MV-4-11 (cell line): ENCODE measurements around the gene ELMO2.

Experiments
- DNase-seq: peaks from one replicate; lab custom pipeline; 2025; lab: John Stamatoyannopoulos, UW

The ELMO2 gene

DNA sequence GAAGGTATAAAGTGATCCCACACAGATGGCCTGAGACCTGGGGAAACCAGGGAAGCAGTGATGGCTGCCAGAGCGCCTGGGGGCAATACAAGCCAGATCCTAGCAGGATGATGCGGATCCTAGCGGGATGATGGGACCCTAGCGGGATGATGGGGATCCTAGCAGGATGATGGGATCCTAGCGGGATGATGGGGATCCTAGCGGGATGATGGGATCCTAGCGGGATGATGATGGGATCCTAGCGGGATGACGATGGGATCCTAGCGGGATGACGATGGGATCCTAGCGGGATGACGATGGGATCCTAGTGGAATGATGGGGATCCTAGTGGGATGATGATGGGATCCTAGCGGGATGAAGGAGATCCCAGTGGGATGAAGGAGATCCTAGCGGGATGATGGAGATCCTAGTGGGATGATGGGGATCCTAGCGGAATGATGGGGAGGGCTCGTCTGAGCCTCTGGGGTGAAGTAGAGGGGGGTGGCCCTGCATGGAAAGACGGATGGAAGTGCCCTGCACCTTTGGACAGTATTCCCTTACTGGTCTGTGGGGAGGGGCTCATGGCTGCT, 54.0 kb downstream of the ELMO2 start:
- DNase-seq, result no peak

- DNase-seq, result peak; percentile 28
Measured at GRCh38 chr20:46351357-46352058, 54.9 kb downstream of the ELMO2 start.

GRCh38 chr20:46350986-46351267, 55.5 kb downstream of the ELMO2 start:
- no peak for DNase-seq

GRCh38 chr20:46350201-46350985, 56.0 kb downstream of the ELMO2 start:
- peak; percentile 72 for DNase-seq

DNA sequence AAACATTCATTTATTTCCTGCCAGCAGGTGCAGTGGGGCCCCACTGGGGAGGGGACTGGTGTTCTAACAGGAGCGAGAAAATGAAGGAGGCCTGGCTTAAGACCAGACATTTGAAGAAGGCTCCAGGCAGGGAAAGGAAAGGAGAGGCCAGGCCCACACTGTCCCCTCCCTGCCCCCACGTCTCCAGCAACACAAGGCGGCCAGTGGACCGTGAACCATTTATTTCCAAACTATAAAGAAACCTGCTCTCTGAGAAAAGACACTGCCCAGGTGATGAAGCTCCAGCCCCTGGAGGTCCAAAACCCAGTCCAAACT, 56.7 kb downstream of the ELMO2 start:
- DNase-seq, result no peak

- no peak for DNase-seq
Measured at GRCh38 chr20:46349035-46349741, 57.2 kb downstream of the ELMO2 start.

DNA sequence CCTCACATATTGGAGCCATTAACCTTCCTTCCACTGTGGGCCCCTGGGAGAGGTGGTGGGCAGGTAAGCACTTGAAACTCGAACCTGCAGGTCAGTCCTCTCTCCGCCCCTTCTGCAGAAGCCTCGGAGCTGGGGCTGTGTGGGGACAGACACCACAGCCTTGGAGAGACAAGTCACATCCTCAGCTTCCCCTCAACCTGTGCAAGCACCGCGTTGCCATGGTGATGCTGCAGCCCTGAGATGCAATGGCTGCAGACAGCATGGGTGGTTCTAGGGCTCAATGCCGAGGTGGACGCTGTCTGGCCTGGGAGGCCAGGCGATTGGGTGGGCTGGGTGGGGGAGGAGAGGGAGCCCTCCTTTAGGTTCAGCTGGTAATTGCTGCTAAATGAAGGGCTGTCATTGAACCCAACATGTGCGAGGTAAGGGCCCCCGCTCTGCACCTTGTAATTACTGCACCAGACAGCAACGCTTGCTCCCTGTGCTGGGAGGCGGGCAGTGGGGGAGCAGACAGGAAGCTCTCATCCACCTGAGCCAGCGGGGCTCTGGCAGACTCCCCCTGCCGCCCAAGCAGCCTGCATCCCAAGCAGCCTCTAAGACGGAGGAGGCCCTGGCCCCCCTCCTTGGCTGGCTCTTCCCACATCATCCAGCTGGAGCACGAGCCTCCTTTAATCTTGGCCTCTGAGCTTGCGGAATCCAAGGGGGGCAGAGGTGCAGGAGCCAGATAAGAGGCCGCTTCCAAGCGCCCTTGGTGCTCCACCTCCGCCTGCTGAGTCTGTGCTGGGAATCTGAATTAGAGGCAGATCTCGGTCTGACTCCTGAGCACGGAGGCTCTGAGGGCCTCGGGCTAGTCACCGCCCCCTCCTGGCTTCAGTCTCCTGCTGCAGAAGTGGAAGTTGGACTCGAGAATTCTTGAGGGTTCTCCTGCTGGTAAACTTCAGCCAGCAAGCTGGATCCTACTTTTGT, 58.3 kb downstream of the ELMO2 start:
- DNase-seq, result no peak

GRCh38 chr20:46346770-46347169, 59.6 kb downstream of the ELMO2 start:
- no peak for DNase-seq

DNA sequence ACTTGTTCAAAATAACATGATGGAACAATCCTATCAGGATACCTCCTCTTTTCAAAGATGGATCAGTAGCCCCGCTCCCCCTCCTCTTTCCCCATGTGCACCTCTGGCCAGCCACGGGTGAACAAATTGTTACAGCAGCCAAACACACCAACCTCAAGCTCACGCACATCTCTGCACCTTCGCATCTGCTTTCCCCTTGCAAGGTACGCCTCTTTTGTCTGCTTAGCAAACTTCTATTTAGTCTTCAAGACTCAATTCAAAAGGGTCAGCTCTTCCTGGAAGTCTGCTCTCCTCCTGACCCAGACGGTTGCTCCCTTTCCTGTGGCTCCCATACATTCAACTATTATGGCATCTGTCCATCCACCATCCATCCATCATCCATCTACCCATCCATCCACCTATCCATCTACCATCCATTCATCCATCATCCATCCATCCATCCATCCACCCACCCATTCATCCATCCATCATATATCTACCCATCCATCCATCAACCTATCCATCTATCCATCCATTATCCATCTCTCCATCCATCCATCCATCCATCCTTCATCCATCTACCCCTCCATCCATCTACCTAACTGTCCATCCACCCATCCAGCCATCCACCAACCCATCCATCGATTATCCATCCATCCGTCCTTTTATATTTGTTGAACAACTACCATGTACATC, 61.8 kb downstream of the ELMO2 start:
- DNase-seq, result no peak

DNA sequence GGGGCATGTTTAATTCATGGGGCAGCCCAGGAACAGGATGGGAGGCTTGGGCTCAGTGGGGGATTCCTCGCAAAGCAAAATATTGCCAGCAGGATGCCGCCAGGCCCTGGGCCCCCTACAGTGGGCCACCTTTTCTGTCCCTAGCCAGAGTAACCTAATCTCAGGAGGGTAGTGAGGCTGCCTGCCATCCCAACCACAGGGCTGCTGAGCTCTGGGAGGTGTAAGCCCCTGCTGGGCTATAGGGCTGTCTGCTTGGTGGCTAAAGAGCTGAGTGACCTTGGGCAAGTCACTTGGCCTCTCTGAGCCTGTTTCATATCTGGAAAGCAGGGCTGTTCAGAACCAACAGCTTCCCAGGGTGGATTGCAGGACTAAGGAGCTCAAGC, 62.4 kb downstream of the ELMO2 start:
- no peak for DNase-seq

DNA sequence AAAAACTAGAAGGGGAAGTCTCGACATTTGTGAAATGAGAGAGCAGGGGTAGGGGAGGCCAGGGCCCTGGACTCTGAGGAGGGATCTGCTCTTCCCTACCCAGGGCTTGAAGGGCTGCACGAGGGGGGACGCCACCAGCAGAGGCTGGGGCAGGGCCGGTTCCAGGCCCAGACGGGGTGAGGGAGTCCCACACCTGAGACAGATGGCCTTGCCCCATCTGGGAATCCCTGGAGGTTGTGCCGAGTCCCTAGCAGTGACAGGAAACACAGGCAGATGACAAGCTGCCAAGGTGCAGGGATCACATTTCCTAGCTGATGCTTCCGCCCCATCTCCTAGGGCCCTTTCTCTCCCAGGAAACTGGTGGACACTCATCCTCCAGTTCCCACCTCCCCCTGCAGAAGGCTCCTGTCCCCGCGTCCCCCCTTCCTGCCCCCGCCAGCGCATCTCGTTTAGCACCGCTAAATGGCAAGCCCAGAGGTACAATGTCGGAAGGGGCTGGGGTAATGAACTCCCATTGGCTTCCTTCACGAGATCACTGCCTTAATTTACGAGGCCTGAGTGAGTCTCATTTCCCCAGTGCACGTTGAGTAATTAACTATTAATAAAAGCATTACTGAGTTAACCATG, 63.0 kb downstream of the ELMO2 start:
- no peak for DNase-seq

DNA sequence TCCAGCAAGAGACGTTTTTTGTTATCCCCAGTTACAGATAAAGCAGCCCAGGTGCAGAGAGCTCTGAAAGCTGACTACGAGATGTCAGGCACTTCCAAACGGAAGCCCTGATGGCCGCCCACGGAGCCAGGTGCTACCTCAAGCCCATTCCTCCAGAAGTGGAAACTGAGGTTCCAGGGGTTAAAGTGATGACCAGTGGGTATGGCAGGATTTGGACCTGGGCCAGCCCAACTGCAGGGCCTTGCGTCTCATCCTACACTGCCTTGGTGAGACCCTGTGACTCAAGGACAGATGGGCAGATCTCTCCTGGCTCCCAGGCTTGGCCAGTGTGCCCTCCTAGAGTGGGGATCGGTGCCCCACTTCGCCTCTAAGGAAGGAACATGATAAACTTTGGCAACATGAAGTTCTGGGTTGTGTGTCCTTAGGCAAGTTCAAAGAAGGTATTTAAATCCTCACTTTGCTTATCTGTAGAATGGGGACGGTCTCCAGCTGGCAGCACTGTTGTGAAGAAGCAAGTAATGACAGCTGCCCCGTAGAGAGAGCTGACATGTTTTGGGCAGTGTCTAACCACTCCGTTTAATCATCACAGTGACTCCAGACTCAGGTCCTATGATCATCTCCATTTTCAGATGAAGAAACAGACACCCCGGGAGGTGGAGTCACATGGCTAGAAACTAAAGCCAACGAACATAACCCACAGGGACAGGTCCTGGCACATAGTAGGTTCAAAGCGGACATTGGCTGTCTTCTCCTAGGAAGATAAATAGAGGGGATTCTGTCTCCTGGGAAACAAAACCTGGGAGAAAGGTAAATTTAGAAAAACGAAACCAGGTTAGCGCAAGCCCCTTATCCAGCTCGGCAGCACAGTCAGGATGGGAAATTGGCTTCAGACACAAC, 63.7 kb downstream of the ELMO2 start:
- peak; percentile 32 for DNase-seq

DNA sequence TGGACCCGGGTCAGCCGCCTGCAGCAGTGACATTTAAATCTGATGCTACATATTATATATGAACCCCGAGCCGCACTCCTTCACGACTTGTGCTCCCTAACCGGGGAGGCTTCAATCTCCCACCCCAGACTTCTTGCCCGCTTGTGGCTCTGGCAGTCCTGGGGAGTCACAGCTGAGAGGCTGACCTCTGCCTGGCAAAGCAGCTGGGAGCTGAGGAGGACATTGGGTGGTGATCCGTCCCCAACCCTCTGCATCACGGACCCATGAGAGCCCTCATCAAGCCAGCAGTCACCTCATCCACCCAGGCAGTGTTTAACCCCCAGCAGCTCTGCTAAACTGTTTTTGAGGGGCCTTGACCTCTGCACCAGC, 64.4 kb downstream of the ELMO2 start:
- DNase-seq, result no peak

DNA sequence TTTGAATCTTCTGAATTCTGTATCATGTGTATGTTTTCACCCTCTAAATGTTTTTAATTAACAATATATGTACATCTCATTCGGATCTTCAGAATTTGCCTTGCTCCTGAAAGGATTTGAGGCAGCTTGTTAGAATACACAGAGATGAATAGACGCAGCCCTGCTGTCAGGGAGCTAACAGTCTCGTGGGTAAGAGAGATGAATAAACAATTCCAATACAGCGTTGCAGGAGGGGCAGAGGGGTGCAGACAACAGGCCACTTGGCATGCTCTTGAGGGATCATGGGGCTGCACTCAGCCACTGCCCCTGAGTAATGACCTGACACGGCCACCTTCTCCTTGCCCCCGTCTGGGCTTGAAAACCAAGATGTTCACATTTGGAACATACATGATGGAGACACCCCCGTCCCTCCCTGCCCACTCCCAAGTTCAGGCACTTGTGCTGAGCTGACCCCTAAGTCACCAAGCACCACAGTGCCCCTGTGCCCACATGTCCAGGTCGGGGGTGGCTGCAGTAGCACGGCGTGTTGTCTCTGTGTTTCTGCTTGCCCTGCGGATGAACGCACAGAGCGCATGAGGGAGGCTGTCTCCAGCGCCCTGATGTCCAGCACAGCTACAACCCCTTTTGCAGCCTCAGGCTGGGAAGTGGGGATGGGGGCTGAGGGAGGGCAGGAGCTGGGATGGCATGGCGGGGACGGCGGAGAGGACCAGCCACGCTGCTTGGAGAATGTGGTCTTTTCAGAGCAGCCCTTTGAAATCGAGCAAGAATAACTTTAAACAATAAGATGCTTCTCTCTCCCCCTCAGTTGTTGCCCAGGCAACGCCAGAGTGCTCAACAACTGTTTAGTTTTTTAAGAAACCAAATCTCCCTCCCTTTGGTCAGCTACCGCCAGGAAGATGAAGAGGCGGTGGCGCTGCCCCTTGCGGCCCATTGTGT, 65.1 kb downstream of the ELMO2 start:
- no peak for DNase-seq

GRCh38 chr20:46339037-46339436, 67.4 kb downstream of the ELMO2 start:
- no peak for DNase-seq

DNA sequence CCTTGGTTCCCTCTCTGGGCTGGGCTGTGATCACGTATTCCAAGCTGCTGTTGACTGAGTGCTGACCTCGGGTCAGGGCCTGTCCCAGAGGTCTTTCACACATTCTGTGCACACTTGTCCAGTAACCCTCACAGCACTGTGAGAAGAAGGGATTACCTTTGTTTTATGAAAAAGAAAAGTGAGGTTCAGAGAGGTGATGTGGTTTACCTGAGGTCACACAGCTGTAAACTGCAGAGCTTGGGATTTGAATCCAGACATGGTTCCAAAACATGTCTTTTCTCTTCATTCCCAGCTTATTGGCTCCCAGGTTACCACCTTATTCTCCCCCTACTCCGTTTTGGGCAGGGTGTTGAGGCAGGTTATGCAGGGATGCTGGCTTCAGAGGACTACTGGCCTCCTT, 69.7 kb downstream of the ELMO2 start:
- no peak for DNase-seq

DNA sequence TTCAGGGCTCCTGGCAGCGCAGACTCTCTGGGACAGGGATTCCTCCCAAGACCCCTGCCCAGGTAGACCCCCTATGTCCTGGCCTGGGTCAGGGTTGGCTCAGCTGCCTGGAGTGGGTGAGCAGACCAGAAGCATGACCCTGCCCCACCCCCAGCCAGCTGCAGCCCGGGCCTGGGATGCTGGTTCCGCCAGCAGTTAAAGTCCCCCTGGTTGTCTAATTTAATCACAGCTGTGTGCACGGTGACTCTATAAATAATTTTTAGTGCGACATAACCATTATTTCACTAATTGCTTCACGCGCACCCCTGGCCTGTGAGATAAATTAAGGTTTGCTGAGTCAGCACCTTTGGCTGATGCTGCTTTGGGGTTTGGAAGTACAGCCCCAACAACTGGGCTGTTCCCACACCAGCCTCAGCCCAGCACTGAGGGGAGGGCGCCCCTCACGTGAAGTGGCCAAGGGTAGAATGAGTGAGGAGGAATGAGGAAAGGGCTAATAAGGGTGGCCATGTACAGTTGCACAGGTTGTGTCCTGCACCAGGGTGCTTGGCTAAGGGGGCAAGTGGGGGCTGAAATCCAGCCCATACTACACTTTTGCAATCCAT, 72.0 kb downstream of the ELMO2 start:
- DNase-seq, result no peak
